MV-4-11 (cell line): ENCODE measurements around the gene ETFA.

Source experiments
- DNase-seq: peaks from one replicate; lab custom pipeline; 2025; lab: John Stamatoyannopoulos, UW

The ETFA gene

DNA sequence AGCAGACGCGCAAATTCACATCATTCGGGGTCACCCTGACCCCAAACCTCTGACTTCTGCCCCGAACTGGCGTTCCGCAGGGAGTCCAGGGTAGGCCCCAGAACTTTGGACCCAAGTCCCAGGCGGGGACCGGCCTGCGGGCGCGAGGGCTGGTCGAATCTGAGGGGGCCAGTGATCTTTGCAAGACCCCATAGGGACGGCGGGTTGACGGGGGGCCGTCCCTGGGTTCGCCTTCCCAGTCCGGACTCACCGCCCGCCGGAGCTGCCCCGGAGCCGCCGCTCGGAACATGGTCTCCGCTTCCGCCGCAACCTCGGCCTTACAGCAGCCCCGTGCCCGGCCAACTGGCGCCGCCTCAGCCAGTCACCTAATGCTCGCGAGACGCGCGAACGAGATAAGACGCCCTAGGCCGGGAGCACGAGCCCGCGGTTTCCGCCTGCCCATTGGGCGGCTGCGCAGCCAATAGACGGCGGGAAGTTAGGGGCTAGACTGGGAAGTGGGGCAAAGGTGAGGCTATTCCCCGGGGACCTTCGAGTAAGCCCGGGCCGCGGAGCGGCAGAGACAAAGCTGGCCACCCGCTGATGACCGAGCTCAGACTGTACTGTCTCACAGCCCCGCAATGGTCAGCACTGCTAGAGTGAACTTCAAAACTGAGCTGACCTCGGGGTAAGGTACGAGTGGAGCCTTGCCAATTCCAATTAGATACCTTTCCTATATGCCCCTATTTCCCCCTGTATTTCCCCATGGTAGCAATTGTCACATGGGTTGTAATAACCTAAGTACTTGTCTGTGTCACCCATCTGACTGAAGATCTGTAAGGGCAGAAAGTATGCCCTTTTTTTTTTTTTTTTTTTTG lies at the start of gene ETFA:
ETFA (minus strand) TSS at position 370 of the 854 bp plus-strand sequence; CDS start at position 289, 81 bp downstream.
- peak; percentile 96 for DNase-seq

DNA sequence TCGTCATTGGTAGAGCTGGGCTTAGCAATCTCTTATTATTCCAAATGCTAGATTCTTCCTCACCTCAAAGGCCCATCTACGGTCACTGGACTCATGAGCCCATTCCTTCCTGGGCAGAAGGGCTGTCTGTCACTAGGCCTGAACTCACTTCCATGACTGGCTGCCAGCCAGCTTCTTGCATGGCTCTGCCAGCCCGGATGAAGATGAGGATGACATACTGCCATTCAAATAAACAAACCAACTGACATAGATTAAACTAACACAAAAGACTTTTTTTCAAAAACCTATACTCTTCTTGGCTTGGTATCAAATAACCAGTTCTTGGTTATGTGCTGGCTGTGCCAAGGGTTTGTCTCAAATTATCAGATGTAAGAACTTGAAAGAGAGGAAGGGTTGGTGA lies 49.1 kb upstream of the ETFA start:
- no peak for DNase-seq

DNA sequence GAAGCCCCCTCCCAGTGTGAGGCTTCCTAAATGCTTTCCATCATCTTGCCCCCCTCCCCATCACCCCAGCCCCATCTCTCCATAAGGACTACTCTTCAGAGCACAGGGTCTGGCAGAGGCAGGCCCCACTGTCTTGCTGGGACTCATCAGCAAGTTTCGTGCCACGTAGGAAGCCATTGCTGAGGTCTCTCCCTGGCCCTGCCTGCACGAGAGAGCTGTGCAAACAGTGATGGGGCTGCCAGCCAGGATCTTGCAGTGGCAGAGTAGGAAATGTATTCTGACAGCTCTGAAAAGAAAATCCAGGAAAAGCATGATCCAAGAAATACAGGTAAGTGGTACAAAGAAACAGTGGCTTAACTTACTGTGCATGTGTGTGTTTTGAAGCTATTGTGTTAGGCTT lies 47.9 kb upstream of the ETFA start:
- no peak for DNase-seq

DNA sequence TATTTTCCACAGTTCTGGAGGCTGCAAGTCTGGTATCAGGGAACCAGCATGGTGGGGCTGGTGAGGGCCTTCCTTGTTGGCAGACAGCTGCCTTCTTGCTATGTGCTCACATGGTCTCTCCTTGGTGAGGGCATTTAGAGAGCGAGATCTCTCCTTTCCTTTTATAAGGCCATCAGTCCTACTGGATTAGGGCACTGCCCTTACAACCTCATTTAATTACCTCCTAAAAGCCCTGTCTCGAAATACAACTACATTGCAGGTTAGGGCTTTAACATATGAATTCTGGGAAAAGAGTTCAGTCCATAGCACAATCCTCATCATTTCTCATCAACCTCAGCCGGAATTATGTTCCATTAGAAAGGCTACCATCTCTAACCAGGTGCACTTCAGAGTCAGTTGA lies 47.2 kb upstream of the ETFA start:
- DNase-seq, result no peak

DNA sequence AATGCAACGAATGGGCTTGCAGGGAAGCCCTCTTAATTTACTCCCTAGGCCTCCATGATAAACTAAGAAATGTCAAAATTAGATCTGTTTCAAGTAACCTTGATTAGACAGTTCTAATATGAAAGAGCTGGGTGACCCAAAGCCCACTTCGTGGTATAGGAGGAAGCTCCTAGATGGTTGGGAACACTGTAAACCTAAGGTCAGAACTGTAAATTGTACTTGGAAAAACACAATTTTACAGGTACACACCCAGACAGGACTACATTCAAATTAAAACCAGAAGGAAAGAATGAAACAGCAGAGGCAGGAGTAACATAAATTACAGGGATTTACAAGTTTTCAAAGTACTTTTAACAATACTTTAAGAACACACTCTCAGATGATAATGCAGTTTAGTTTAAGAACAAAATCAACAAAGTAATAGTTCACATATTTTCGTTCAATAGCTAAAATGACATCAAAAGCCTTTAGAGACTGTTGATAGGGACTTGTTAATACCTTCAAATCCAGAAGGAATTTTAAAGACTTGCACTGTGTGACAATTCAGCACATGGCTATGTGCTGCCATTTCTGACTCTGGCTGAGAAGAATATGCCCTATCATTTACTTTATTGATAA lies 43.7 kb upstream of the ETFA start:
- DNase-seq, result no peak

DNA sequence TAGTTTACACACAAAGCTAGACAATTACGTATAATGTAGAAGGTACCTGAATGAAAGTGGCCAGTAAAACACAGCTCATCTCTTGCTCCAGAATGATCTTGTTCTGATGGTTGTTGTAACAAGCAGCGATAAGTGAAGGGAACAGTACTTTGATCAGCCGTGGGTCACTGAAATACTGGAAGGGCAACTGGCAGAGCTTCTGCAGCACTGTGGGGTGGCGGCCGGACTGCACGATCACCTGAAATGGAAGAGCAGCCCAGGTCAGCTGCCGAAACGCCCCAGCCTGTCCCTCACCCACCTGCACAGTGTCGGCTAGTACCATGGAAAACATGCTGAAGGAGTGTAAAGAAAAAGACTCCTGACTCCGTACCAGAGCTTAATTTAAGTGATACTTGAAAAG lies 42.6 kb upstream of the ETFA start:
- DNase-seq, result no peak

DNA sequence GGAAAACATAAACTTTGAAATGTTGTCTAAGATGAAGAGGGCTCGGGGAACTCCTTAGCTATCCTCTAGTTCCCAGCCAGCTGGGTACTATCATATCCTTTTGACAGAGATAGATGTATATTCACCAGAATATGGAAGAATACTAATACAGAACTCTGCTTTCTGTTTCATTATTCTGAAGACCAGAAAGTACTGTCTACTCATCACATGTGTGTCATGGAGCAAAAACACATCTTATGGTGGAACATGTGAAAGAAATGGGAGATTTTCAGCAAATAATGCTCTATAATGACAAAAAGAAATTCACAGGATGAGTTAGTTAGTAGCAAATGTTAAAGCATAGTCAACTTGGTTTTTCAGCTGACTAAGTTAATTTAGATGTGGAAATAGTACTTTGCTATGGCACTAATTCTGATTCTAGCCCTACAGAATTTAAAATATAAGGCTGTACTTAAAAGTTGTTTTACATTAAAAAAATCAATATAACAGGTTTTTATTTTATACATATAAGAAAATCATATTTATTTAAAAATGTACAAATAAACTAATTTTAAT lies 41.8 kb upstream of the ETFA start:
- DNase-seq, result no peak

DNA sequence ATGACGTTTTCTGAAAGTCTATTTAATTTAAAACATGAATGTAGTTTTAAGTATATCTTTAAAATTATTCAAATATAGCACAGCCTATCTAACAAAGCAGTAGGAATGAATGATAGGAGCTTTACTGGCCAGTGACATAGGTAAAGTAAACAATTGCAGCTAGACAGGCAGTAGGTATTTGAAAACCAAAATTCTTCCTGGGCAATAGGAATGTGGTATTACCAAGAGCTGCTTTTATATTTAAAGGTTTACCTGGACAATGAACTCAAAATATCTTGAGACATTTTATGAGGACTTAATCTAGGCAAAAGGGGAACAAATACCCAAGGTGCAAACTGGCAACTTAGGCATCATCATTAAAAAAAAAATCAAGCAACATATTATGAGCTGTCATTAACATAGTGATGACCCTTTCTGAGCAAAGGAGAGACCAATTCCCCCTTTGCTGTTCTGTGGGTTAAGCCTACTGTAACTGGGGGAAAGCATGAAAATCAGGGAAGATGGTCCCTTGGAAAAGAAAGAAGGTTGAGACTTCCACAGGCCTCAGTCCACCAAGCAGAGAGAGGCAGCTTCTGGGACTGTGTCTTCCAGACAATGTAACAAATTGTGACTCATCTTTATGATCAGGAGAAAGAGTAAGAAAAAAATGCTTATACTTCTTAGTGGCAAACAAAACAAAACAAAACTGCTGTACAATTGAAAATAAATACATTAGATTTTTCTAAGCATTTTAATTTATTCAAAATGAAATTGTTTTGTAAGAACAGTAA lies 38.2 kb upstream of the ETFA start:
- no peak for DNase-seq

DNA sequence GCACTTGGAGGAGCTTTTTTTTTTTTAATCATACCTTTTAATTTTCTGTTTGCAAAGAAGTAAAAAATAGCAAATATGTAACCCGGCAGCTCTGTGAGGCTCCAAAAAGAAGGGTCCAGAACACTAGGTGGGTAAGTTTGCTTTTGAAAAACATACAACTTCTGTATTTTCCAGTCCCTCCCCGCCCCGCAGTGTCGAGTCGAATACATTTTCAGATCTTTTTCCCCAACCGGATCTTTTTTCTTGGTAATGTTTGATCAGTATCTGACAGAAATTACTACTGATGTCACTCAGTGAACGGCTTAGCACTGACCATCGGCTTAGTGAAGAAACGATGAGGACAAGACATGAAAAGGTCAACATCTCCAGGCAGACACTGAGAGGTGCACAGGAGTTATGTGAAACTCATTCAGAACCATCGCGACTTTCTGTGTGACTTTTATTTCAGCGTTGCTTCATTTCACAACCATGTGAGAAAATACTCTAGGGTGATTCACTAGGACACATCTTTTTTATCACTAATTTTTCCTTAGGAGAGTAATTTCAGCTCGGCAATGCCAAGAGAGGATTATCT lies 36.3 kb upstream of the ETFA start:
- DNase-seq, result no peak

DNA sequence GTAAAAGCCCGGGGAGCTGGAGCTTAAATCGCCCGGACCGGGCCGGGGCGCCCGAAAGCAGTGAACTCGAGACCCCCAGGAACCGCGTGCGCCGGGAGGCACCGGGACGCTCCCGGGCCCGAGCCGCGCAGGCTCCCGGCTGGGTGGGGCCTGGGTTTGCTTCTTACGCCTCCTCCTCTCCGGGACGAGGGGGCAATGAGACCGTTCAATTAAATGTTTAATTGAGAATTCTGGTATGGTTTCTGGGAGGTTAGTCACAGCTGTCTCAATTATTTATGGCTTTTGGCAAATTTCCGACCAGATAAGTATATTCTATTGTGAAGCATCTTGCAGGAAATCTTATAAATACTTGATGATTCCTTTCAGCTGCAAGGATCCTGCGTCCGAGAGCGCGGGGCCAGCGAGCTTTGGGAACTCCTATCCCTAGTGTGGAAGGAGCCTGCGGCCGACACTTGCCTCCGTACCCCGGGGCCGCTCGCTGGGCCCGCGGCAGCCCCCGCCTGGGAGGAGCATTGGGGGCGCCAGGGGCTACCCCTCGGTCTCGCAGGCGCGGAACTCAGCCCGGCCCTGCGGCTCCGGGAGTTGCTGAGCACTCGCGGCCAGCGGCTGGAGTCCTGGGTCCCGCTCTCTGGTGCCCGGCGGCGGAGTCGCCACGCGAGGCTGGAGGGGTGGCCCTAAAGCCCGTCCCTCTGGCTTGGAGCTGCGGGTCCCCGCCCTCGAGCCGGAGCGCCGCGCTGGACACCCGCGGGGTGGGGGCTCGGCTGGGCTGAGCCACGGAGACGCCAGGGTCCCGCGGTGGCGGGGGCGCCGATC lies 35.6 kb upstream of the ETFA start:
- no peak for DNase-seq

DNA sequence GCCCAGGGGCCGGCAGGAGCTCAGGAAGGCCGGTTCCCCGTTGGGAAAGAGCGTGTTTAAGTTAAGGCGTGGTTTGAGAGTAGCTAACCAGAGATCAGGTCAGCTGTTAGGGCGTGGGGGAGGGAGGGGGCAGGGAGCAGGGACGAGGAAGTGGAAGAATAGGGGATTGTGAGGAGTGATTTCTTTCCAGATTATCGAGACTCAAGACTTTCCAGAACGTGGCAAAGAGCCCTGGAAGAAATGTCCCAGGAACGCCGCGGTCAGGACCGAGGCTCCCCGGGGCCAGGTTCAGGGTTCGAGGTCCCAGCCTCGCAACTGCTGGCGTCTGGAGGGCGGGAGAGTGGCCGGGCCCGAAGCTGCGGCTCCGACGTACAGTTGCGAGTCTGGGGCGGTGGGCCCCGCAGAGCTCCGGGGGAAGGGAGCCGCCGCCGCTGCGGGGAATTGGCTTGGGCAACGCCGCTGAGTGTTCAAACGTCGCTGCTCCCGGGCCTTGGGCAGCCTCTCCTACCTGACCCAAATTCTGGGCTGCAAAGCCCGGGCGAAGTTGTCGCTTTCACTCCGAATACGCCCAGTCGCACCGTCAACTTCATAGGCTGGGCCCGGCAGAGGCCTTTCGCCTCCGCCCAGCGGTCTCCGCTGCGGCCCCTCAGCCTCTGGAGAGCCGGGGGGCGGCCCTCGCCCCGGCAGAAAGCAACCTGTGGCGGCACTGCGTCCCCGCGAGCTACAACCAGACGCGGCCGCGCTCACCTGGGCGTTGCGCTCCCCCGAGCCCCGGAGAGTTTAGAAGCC lies 34.8 kb upstream of the ETFA start:
- peak; percentile 10 for DNase-seq

DNA sequence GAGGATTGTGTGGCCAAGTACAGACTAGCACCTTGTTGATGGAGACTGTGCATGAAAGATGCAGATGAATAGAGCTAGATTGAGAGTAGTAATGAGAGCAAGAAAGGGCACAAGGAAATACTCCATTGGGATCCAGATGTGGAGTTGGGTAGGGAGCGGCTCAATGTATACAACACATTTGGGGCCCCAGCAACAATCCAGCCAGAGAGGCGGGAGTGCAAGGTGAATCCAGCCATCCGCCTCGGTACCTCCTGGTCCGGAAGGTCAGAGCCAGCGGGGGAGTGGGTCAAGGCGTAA lies 34.3 kb upstream of the ETFA start:
- no peak for DNase-seq

DNA sequence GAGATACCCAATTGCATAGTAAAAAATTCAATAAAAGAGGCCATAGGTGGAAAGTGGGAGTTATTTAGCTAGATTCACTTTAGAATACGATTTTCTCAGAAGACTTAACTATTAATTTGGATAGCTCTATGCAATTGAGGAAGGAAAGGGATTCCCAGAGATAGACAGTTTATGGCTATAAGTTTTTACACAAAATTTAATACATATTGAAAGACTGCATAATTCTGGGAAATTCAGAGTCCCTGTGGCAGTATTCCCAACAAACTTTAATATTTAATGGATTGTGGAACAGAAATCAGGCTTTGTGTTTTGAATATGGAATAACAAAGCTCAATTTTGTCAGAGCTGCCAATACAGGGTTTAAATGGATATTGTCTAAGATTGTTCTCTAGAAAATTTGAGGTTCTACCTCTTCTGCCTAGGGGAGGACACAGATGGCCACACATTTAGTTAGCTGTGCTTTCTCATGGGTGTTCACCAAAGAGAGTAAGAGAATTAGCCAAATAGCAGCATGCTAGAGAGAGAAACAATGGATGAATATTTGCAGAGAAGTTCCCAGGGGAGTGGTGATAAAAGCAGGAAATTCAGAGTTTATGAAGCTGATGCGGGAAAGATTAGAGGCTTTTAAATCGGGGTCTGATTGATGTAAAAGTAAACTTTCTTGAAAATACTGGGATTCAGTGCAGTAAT lies 33.8 kb upstream of the ETFA start:
- no peak for DNase-seq

DNA sequence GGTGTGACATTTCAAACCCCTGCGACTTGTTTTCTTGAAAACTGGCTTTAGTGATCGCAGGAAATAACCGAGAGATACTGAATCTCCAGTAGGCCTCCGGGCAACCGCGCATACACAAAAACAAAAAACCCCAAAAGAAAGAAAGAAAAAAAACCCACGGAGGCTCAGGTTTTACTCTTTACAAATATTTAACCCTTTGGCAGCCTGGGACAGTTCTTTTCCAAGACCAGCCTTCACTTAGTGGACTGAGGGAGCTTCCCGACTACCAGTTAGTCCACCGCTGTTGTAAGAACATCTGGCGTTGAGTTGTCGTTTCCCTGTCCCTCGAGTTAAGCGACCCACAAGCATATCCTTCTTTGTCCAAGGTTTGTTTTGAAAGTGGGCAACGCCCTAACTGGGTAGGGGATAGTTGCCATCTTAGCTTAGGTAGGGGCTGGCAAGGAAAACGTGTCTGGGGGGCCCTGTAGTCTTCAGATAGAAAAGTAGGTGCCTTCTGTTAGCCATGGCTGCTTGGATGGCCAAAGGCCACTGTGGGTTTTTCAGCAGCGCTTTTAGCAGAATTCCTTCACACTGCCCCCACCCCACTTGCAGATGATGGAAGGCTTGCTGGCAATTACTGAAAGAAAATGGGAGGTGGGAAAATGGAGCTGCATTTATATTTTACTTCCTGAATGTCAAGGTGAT lies 32.2 kb upstream of the ETFA start:
- no peak for DNase-seq

DNA sequence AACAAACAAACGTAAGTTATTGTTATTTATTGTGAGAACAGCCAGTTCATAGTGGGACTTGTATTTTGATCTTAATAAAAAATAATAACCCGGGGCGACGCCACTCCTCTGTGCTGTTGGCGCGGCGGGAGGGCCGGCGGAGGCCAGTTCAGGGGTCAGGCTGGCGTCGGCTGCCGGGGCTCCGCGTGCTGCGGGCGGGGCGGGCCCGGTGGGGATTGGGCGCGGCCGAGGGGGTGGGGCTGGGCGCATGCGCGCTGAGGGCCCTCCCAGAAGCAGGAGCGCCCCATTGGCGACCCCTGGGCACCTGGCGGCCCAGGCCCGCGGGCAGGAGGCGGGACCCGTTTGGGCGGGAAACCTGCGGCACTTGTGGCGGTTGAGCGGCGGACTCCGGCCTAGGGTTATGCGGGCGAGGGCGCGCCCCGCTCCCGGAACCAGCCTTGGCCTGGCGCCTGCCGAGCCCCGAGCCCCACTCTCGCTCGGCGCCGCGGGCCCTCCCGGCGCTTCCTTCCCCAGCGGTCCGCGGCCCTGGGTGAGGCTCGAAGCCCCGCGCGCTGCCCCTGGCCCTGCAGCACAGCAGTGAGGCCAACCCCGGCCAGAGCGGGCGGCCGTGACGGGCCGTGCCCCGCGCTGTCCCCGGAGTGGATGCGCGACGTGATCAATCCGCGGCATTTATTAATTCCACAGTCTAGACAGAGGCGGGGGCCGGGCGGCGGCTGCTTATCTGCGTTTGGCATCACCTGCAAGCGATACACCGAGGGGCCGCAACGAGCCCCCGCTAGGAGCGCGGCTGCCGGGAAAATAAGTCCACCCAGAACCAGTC lies 31.3 kb upstream of the ETFA start:
- DNase-seq, result no peak

DNA sequence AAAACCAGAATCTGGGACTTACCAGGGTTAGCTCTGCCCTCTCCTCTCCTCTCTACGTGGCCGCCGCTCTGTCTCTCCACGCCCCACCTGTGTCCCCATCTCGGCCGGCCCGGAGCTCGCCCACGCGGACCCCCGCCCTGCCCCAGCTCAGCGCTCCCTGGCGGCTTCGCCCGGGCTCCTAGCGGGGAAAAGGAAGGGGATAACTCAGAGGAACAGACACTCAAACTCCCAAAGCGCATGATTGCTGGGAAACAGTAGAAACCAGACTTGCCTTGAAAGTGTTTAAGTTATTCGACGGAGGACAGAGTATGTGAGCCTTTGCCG lies 30.8 kb upstream of the ETFA start:
- DNase-seq, result no peak

DNA sequence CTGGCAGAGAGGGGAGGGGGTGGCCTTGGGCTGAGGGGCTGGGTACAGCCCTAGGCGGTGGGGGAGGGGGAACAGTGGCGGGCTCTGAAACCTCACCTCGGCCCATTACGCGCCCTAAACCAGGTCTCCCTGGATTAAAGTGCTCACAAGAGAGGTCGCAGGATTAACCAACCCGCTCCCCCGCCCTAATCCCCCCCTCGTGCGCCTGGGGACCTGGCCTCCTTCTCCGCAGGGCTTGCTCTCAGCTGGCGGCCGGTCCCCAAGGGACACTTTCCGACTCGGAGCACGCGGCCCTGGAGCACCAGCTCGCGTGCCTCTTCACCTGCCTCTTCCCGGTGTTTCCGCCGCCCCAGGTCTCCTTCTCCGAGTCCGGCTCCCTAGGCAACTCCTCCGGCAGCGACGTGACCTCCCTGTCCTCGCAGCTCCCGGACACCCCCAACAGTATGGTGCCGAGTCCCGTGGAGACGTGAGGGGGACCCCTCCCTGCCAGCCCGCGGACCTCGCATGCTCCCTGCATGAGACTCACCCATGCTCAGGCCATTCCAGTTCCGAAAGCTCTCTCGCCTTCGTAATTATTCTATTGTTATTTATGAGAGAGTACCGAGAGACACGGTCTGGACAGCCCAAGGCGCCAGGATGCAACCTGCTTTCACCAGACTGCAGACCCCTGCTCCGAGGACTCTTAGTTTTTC lies 30.2 kb upstream of the ETFA start:
- no peak for DNase-seq

DNA sequence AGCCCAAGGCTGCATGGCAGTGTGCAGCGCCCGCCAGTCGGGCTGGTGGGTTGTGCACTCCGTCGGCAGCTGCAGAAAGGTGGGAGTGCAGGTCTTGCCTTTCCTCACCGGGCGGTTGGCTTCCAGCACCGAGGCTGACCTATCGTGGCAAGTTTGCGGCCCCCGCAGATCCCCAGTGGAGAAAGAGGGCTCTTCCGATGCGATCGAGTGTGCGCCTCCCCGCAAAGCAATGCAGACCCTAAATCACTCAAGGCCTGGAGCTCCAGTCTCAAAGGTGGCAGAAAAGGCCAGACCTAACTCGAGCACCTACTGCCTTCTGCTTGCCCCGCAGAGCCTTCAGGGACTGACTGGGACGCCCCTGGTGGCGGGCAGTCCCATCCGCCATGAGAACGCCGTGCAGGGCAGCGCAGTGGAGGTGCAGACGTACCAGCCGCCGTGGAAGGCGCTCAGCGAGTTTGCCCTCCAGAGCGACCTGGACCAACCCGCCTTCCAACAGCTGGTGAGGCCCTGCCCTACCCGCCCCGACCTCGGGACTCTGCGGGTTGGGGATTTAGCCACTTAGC lies 29.6 kb upstream of the ETFA start:
- DNase-seq, result no peak
